HL-60/S4 (cell line): ENCODE measurements around the gene UNC5A.

Source experiments
- in situ Hi-C: fragments of 300-500 bp; cut with MboI; formaldehyde crosslinking; loops from 2 replicates; pipeline ENCODE4 v1.14.3; 2022; ENCODE audit warnings: low sequenced_read_pairs

Gene UNC5A

DNA sequence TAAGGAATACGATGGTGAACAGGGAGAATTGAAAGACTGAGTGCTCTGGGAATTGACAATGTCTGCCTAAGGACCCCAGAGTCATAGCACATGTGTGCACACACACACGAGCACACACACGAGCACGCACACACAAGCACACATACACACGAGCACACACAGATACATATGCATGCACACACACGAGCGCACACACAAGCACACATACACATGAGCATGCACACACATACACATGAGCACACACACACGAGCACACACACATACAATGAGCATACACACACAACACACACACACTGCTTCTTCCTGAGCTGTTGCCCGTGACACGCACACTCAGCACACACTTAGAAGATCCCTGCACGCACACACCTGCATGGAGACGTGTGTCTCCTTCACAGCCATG is 10.9 kb upstream of the UNC5A start:
- in situ Hi-C loops = no loop called here

DNA sequence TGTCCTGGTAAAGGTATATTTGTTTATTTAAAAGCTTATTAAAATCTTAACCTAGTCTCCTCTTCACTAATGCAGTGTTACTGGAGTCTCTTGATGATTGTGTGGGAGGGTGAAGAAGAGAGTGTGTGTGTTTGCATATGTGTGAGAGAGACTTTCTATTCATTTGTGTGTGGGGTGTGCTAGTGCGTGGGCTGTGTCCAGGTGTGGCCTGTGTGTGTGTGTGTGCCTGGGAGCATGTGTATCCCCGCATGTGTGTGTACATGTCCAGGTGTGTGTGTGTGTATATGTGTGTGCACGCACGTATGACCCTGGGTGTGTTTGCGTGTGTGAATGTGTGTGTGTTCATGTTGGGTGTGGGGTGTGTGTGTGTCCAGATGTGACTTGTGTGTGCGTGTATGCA is 10.3 kb upstream of the UNC5A start:
- in situ Hi-C loops = no loop called here

DNA sequence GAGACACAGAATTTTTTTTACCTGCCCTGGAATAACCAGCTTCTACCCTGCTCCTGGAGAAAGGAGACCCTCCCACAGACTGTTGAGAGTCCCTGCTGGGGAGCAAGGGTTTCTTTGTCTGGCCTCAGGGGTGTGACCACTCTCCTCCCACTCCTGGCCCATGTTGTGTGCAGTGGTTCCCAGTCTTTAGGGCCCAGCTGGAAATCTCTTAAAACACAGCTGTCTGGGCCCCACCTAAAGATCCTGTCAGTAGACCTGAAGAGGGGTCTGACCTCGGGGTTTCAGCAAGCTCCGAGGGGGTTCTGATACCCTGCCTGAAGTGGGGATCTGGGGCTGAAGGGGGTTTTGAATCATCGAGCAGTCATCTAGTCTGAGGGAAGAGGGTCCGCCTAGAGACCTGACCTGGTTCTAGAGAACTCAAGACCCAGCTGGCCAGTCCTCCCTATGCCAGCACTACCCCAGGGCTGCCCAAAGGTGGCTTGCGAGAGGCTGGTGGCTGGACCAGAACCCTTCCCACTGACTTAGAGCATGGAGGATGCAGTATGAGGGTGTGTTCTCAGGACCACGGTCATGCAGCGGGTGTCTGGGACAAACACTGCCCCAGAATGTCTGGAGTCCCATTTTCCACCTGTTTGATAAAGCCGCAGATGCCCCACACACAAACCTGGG is 8.1 kb upstream of the UNC5A start:
- in situ Hi-C loops = no loop called here

DNA sequence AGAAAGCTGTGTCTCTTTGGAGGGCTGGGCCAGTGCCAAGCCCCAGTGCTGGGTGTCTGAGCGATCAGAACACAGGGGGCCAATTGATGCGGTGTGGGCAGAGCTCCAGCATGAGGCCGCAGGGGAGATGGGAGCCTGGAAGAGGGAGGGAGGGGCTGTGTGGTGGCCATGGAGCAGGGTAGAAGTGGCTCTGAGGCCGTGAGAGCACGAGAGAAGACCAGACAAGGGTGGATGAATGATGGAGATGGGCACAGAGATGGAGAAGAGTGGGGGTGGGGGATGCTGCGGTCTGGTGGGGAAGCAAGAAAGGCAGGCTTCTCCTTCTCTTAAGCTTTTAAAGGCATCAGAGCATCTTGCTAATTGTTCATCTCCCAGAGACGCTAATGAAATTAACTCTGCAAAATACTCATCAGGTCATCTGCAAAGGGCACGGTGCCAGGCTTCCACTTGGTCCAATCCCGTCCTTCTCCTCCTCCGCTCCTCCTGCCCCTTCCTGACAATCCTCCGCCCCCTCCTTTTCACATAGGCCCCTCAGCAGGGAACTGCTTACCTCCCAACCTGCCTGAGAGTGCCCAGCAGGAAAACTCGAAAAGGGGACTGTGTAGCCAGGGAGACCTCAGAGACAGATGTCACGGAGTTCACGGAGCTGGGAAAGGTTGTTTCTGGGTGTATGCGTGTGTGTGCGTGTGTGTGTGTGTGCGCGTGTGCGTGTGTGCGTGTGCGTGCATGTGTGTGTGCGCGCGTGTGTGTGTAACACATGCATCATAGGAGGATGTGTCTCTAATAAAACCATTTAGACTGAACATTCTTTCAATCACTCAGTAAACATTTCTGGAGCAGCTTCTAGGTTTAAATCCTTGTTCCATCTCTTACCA is 7.1 kb upstream of the UNC5A start:
- in situ Hi-C loops = no loop called here

DNA sequence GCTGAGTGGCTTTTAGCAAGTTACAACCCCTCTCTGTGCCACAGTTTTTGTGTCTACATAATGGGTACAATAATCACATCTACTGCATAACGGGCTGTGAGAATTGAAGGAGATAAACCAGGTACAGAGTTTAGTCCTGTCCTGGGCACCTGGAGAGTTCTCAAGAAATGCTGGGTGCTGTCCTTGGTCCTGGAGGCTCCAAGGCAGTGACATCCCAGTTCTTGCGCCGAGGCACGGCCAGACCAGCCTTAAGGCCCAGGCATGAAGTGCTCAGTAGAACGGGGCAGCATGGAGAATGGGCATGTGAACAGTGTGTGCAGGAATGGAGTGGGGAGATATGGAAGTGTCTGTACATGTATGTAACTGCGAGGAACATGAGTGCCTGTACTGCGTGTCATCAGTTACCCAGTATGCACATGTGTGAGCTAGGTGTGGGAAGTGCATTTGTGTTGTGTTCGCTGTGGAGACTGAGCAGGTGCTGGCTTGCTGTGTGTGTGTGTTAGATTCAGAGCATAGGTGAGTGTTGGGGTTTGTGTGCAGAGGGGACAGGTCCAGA is 6.3 kb upstream of the UNC5A start:
- in situ Hi-C loops = no loop called here

DNA sequence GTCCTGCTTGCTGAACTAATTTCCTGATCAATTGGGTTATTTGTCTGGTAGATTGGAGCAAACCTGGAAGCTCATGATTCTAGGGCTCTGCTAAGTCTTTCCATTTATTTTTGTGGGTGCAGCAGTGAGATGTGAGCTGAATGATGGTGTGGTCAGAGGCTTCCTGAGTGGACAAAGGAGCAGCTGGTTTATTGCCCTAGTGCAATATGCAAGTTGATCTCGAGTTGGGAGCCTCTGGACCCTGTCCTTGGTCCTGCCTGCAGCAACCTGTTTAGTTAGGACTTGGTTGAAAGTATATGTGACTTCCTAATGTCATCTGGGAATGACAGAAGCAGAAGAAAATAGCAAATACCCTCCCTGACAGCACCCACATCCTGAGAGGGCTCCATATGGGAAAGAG is 4.2 kb upstream of the UNC5A start:
- in situ Hi-C loops = no loop called here

DNA sequence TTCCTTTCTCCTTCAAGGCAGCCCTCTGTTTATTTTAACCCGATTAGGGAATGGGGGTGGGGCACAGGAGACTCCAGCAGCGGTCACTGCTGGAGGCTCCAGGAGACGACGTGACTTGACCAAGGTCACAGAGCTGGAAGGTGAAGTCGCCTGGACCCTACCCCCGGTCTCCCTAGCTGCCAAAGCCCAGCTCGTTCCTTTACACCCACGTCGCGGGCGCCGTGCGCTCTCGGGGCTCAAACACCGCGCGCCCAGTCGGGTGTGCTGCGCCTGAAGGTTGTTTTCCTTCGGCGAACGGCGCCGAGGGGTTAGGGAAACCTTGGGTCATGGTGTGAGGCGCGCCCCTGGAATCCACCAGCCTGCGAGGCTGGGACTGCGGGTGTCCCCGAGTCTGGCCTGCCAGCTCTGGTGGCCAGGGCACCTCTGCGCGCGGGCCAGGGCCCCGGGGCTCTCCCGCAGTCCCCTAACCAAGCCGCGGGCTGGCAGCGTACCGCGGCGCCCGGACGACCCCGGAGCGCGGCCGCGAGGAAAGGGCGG is 747 bp upstream of the UNC5A start:
- in situ Hi-C loops = no loop called here

DNA sequence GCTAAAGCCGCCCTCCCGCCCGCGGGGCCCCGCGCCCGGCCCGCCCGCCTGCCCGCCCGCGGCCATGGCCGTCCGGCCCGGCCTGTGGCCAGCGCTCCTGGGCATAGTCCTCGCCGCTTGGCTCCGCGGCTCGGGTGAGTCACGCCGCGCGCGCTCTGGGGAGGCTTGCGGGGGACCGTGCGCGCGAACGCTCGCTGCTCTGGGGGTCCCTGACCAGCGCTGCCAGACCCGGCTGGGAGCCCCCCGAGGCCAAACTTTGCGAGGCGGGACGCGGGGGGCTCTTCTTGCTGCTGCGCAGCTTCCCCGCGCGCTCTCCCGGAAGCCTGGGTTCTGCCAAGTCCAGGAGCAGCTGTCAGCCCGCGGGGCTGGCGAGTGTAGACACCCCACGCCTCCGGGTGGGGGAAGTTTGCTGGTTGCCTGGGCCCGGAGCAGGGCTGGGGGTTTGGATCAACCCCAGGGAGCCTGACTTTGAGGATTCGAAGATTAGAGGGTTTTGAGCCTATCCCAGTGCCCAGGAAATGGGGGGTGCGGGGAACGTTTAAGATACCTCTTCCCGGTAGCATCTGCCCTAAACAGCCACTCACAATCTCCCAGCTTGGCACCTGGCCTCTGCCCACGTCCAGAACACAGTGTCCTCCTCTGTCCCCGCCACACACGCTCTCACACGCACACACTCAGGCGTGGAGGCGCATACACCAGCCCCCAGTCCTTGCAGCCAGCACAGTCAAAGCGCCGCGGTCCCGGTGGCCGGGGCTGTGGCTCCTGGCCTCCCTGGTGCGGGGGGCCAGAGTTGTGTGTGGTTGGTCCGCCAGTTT is 535 bp downstream of the UNC5A start:
- in situ Hi-C loops = no loop called here

DNA sequence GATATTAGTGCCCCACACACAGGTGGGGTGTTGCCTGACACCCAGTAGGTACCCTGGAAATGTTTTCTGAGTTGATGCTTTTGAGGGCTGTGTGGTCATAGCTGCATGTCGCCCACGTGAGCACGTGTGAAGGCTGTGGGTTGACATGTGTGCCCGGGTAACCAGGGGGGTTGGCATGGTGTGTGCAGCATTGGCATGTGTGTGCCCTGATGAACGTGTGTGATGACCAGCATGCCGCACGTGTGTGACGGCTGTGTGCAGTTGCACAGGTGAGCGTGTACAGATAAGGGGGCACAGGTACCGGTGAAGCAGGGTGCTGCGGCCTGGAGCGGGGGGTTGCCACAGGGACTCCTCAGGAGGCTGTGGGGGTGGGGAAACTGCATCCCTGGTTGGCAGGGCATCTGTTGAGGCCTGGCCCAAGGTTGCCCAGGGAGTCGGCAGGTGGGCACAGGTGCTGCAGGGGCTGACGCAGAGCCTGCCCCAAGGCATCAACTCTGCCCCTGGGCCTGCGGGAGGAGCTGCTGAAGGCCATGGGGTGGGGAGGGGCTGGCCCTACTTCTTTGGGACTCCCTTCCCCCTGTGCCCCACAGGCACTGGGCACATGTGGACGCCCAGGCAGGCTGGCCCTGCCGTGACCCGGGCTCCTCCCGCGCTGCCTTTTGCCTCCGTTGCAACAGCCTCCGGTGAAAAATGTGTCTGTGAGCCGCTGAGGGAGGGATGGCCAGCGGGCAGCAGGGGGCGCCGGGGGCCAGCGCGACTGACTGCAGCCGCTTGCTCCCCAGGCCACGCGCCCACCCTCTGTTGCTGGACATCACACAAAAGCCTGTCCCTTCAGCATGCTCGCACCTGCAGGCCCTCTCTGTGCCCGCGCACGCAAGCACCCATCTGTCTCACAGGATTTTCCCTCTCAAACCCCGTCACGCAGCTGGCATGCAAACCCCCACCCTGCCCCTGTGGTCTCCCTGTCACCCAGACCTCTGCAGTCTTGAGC is 2.2 kb downstream of the UNC5A start:
- in situ Hi-C loops = no loop called here

DNA sequence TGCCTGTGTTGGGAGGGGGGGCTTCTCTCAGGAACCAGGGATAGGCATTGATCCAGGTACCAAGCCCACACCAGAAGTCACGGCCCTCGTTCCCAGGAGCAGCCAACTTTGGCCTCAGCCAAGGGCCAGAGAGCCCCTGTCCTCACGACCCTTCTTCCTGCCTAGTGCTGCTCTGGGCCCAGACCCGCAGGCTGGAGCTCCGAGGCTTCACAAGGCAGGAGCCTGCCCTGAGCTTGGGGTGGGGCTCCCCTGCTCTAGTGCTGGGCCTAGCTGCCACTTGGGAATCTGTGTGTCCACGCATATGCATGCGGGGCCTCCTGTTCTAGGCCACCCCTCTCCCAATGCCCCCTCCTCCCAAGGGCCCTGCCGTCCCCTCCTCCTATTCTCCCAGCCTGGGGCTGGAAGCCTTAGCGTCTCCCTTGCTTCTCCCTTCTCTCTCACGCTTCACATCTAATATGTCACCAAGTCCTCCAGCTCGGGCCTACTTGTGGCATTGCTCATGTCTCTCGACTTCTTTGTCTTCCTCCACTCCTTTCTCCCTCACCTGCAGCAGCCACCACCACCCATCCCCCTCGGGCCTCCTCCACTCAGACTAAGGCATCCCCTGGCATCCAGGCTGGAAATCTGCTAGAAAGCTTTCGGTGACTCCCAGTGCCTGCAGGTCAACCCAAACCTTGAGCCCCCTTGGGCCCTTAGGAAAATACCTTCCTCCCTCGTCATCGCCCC is 3.4 kb downstream of the UNC5A start:
- in situ Hi-C loops = no loop called here

DNA sequence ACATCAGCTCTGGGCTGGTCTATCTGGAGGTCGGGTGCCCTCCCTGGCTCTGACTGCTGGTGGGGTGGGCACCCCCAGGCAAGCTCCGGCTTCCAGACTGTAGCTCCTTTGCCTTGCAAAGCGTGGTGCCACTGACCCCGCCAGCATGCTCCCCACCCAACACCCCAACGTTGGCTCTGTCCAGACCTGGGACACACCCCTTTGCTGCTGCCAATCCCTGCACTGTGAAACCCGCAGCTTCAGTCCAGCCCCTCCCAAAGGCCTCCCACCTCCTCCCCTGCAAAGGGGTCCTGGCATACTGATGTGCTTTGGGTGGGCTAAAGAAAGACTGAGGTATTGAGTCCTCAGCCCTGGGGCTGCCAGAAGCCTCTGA is 3.9 kb downstream of the UNC5A start:
- in situ Hi-C loops = no loop called here

DNA sequence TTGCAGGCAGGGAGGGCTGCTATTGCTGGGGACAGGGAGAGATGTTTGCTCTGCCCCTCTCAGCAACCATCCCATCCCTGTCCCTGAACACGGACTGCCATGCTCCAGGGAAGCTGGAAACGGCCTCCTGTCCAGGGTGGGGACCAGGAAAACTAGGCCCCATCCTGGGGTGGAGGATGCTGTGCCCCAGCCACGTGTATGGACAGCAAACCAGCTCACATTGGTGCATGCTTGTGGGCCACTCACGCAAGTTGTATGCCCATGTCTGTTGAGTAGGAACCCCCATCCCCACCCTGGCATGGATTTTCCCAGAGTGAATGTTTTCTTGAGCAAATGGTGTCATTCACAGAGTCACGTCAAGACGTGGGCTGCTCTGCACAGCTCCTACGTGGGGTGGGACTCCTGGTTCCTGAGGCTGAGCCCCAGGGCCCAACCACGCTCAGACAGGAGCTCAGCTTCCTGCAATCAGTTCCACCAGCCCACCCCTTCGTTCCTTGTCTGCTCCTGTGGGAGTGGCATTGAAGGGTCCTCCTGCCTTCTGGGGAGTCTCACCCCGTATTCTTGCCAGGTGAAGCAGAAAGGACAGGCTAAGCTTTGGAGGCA is 4.6 kb downstream of the UNC5A start:
- in situ Hi-C loops = no loop called here

DNA sequence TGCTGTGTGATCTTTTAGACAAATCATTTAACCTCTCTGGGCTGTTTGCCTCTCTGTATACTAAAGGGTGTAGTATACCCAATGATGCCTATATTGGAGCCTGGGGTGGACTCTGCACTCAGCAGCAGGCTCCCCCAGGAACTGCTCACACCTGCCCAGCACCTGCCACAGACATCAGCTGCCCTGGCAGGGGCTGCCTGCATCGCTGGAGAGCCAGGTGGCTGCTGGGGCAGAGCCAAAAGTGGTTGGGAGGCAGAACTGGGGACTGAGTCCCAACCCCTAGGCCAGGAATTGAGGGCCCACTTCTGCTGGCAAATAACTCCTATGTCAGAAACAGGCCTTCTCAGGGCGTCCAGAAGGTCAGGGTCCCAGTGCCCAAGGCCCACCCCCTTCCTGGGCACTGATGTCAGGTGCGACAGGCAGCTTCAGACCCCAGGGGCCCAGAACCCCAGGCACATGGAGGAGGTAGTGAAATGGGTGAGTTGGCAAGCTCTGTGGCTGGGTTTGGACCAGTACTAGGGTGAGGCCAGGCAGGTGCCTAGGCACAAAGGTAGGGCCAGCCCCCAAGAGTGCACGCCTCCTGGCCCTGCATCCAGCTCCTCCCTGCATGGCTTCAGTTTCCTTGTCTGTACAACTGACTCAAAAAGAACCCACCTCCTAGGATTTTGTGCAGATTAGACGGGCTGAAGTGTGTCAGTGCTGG is 5.8 kb downstream of the UNC5A start:
- in situ Hi-C loops = no loop called here

DNA sequence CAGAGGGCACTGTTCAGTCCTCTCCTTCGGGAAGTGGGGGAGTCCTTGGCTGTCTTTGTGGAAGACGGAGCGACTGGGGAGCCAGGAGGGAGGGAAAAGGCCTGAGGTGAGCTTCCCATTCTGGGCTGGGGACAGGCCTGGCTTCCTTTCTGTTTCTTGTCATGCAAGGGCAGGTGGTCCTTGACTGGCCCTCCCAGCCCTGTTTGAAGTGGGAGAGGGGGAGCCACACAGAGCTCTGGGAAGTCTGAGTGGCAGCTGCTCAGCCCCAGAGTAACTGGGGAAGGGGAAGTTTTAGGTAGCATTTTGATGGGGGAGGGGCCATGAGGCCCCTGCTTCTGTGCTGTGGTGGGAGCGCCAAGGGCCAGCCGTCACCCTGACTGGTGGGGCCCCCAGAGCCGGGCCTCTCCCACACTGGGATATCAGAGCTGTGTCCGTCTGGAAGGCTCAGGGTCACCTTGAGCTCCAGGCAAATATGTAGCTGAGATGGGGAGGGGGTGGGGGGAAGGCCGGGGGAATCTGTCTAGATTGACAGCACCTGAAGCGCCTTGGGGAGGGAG is 6.5 kb downstream of the UNC5A start:
- in situ Hi-C loops = no loop called here

DNA sequence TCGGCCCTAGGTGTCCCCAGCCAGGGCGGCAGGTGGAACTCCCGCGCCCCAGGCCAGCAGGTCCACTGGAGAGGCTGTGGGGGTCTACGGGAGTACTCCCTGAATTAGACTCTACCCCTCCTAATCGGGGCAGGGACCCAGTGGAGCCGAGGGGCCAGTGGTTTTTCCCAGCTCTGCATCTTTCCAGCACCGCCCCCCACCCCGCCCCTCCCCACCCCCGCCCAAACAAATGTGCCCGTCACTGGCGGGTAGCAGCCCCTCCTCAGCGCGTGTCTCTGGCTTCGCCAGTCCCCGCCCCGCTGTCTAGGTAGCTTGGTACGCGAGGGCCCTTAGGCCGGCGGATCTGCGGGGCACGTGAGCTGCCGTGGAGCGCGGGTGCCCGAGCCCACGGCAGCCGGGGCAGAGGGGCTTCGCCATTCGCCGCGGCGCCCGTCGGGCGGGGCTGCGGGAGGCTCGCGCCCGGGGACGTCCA is 7.0 kb downstream of the UNC5A start:
- in situ Hi-C loops = no loop called here

DNA sequence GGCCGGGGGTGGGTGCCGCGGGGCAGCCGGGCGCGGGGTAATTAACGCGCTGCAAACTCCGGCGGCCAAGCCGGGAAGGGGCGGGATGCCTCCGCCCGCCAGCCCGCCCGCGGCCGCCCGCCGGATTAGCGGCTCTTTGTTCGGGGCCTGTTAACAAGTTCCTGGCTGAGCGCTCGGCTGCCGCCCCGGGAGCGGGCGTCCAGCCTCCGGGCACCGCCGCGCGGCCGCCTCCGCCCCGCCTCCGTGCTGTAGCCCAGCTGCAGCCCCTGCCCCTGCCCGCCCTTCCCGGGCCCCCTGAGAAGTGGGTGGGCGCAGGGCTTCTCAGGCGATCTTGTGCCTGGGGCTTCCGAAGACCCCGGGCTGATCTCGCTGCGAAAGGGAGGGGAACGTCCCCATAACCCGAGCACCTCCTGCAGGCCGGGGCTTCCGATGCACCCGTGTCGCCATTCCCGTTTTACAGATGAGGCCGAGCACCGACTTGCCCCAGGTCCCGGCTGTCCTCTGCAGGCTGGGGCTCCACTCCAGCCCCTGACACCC is 7.5 kb downstream of the UNC5A start:
- in situ Hi-C loops = no loop called here

DNA sequence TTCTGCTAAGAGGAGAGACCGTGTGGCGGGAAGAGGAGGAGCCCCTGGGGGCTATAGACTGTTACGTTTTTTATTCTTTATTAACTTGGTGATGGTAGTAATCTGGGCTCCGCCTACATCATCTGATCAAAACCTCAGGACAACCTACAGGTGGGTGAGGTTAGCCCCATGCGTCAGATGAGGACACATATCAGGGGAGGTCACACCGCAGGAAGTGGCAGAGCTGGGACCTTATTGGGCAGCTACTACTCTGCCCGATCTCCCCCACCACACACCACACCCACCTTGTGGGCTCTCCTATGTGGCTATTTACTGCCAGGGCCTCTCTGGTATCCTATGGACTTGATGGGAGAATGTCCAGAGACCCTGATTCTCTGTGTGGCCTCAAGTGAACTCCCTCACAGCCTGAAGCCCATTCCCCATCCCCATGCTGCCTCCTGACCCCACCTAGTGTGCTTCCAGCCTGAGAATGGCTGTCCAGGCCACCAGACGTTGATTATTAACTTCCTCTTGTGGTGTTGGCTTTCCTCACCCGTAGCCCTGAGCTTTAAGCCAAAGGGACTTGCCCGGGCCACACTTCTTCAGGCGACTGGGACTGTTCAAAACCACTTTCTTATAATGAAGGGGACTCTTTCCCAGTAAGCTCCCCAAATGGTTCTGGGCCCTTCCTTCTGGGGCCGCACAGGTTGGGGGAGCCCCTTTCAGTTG is 8.2 kb downstream of the UNC5A start:
- in situ Hi-C loops = no loop called here
